PFSK-1 (cell line): ENCODE measurements around the gene SSTR3.

Source experiments
- FOXP2 ChIP-seq: optimal IDR thresholded peaks from 2 replicates; pipeline ENCODE3; 2011; ENCODE audit warnings: borderline replicate concordance, control low read depth, inconsistent platforms; ENCODE audit not compliant: insufficient read depth; ENCODE audit errors: extremely low read length, extremely low read depth
- POLR2AphosphoS5 ChIP-seq: IDR thresholded peaks from 2 replicates; pipeline ENCODE4 v1.6.1; 2012; ENCODE audit warnings: low read depth, mild to moderate bottlenecking, control low read depth, low read length, moderate library complexity
- REST ChIP-seq, 2 experiments: IDR thresholded peaks; 2 replicates each; pipeline versions ENCODE4 v1.6.1 to v1.8.0; 2011 to 2012; ENCODE audit warnings: low read depth in 2 of 2, low read length in 2 of 2, control low read depth in 1 of 2, inconsistent platforms in 1 of 2, mild to moderate bottlenecking in 1 of 2, moderate library complexity in 1 of 2; ENCODE audit not compliant: insufficient read depth in 1 of 2
- SIN3A ChIP-seq: IDR thresholded peaks from 2 replicates; pipeline ENCODE4 v1.6.1; 2012; ENCODE audit warnings: mild to moderate bottlenecking, low read length, moderate library complexity, borderline replicate concordance; ENCODE audit not compliant: insufficient read depth

DNA sequence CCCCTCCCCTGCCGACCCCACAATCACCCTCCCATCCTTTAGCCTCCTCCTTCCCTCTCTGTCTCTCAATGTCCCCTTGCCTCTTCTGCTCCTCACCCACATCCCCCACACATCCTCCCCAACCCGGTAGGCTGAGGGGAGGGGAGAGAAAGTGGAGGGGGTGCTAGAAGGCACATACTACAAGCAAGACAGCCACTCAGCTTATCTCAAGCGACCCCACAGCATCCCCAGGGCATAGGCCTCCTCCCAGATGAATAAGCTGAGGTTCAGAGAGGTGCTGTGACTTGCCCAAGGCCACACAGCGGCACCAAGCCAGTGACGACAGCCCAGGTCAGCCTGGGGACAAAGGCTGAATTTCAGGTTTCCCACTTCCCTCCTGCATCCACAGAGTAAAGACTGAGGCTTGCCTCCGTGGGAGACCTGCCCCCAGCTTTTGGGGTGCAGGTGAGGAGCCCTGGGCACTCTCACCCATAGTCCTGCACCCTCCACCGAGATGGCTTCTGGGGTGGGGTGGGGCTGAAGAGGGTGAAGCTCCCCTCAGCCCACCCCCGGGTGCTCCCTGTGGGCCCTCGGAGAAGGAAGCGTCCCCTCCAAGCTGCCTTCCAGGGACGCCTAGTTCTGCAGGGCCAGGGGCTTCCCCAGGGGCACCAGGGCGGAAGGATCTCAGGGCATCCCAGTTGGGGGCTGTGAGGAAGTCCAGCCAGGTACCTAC, 31.3 kb upstream of the SSTR3 start:
- no peak for TF ChIP-seq POLR2AphosphoS5
- no peak for TF ChIP-seq REST (IDR thresholded peaks at IDR 0.05; ENCODE audit: insufficient read depth in 1 of 2, low read depth in 2 of 2, low read length in 2 of 2)
- TF ChIP-seq SIN3A: no peak
- TF ChIP-seq FOXP2: no peak
